Umbilical cord (tissue), 2 donors: ENCODE results near the gene ZBED4. TPM values are rescaled to one million over a fixed set of nuclear protein-coding genes. Genes with fewer than 3 reads are reported as not detected.

ENCODE experiments used
- DNase-seq: peaks from one replicate; pipeline ENCODE4 v3.0.0-alpha.2; 2015; ENCODE audit warnings: low spot score
- total RNA-seq: library from RNA; depleted of rRNA; stranded (reverse); fragments of >200 nt; gene quantifications from one replicate; pipeline ENCODE4 v1.2.3, GENCODE V29; 2014; ENCODE audit warnings: low replicate concordance; ENCODE audit not compliant: insufficient read depth

Gene ZBED4
- total RNA-seq, 1 donor from 2014 or later = 10.8 TPM

- DNase-seq = no peak
These were observed 24.0 kb downstream of the ZBED4 start for GRCh38 chr22:49877642-49878041.

GRCh38 chr22:49878206-49878605, 24.6 kb downstream of the ZBED4 start:
- DNase-seq = no peak

- no peak for DNase-seq
These were observed 26.2 kb downstream of the ZBED4 start for GRCh38 chr22:49879871-49880270.

GRCh38 chr22:49880281-49880680, 26.6 kb downstream of the ZBED4 start:
- DNase-seq = no peak

GRCh38 chr22:49881856-49882255, 28.2 kb downstream of the ZBED4 start:
- DNase-seq = no peak

- DNase-seq = no peak
These were observed 29.1 kb downstream of the ZBED4 start for GRCh38 chr22:49882519-49883293.

- no peak for DNase-seq
These were observed 29.6 kb downstream of the ZBED4 start for GRCh38 chr22:49883294-49883640.

- no peak for DNase-seq
These were observed 30.4 kb downstream of the ZBED4 start for GRCh38 chr22:49884075-49884474.

GRCh38 chr22:49884503-49885260, 31.0 kb downstream of the ZBED4 start:
- DNase-seq = no peak

GRCh38 chr22:49885281-49885680, 31.6 kb downstream of the ZBED4 start:
- DNase-seq = no peak

GRCh38 chr22:49885881-49886280, 32.2 kb downstream of the ZBED4 start:
- no peak for DNase-seq

GRCh38 chr22:49886346-49887063, 32.9 kb downstream of the ZBED4 start:
- no peak for DNase-seq

GRCh38 chr22:49887064-49887451, 33.4 kb downstream of the ZBED4 start:
- DNase-seq = no peak

- no peak for DNase-seq
These were observed 34.1 kb downstream of the ZBED4 start for GRCh38 chr22:49887702-49888101.

- DNase-seq = no peak
These were observed 35.4 kb downstream of the ZBED4 start for GRCh38 chr22:49889071-49889470.

GRCh38 chr22:49892226-49892899, 38.7 kb downstream of the ZBED4 start:
- no peak for DNase-seq

- no peak for DNase-seq
These were observed 39.4 kb downstream of the ZBED4 start for GRCh38 chr22:49893025-49893424.

GRCh38 chr22:49894322-49895054, 40.8 kb downstream of the ZBED4 start:
- no peak for DNase-seq

- no peak for DNase-seq
These were observed 42.6 kb downstream of the ZBED4 start for GRCh38 chr22:49896201-49896600.

GRCh38 chr22:49897015-49897684, 43.5 kb downstream of the ZBED4 start:
- DNase-seq = no peak

GRCh38 chr22:49899530-49899929, 45.9 kb downstream of the ZBED4 start:
- no peak for DNase-seq
